NCI-H345 (cell line): Measurements from ENCODE around the gene FAM184B.
A peak's percentile ranks its signal among the peaks of the same experiment; 100 is the strongest.

Experiments
- DNase-seq: peaks from one replicate; lab custom pipeline; 2025; lab: John Stamatoyannopoulos, UW

Gene FAM184B

DNA sequence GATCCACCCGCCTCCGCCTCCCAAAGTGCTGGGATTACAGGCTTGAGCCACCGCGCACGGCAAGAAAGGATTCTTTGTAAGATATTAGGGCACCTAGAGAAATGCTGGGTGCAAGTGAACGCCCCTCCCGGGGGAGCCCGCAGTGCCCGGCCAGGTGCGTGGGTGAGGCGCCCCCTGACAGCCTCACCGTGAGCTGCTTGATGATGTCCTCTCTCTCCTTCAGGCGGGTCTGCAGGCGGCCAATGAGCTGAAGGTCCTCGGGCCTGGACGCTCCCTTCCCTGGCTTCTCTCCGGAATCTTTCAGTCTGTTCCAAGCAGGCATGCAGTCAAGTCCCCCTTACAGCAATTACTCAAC is 145.1 kb downstream of the FAM184B start:
- DNase-seq: no peak

DNA sequence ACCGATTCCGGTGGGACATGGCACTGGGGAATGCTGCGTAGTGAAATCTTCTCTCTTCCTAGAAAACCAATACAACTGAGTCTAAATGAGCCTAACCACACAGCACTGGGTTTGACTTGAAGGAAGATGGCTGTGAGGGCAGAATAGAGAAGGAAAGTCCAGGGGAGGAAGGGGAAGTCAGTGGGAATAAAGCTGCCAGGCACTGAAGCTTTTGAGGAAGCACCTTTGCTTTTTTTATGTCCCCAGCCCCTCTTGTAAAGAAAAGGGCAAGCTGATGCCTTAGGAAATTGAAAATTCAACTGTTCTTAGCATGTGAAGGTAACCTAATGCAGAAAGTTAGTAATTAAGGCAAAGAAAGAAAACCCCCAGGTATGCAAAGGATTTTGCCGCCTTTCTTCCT is 146.4 kb downstream of the FAM184B start:
- DNase-seq: no peak

DNA sequence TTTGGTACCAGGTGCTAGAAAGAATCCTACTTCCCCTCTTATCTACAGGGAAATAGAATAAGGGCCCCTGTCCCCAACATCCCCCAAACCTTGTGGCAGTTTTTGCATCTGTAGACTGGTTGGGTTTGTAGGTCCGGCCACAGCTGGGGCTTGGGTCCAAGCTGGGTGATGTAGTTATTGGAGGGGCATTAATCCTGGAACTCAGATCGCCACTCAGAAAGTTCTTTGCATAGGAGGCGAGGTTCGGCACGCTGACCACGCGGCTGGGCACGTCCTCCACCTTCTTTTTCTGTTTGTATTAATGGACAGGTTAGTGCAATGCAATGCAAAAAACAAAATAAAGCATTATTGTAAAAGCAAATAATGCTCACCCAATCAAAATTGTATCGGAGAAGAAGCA is 147.8 kb downstream of the FAM184B start:
- DNase-seq: no peak

DNA sequence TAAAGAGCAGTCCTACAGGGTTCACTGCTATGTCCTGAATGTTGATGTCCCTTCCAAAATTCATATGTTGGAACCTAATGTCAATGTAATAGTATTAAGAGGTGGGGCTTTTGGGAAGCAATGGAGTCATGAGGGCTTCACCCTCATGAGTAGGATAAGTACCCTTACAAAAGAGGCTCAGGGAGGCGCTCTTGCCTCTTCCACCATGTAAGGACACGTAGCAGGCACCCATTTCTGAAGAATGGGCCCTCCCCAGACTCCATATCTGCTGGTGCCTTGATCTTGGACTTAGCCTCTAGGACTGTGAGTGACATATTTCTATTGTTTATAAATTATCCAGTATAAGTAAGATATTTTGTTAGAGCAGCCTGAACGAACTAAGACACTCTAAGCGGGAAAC is 151.2 kb downstream of the FAM184B start:
- no peak for DNase-seq

- no peak for DNase-seq
These were observed 156.6 kb downstream of the FAM184B start for GRCh38 chr4:17624821-17625220.

- DNase-seq: no peak
These were observed 157.9 kb downstream of the FAM184B start for GRCh38 chr4:17623451-17624001.

DNA sequence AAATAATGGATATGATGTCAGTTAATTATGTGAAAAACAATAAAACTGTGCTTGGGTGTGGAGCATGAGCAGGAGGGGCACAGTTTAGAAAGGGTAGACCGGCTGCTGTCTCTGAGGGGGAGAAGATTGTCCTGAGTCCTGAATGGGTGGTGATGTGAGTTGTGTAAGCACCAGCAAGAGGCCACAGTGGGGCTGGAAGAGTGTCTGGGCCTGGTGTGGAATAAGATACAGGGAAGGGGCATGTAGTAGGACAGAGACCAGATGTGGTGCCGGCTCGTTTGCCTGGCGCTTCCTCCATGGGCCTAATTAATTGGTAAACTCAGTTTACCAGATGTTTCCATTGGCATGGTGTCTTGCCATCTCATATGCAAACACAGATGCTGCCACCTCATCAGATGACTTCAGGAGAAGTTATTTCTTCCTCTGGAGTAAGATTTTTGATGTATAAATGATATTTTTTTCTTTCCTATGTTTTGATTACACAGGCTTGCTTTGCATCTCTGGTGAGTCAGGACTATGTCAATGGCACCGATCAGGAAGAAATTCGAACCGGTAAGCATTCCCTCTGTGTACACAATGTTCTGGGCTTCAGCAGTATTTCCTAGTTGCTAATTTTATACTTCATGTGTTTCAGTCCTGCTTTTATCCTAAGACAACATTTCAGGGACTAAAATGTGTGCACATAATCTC is 161.9 kb downstream of the FAM184B start:
- DNase-seq: no peak

GRCh38 chr4:17618926-17619325 is 162.5 kb downstream of the FAM184B start:
- no peak for DNase-seq

DNA sequence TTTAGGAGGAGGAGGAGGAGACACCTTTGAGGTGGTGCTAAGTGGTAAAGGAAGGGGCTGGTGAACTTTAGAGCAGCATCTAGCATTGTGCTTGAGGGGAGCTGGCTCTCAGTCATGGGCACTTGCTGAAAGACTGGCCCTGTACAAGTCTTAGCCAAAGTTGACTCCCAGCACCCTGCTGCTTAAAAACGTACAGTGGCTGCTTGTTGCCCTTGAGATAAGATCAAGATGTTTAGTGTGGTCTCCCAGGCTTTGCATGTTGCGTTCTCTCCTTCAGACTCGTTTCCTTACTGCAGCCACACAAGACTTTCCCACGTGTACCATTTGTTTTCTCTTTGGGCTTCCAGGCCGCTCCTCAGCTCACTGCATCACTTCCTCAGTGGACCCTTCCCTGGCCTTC is 165.1 kb downstream of the FAM184B start:
- no peak for DNase-seq

DNA sequence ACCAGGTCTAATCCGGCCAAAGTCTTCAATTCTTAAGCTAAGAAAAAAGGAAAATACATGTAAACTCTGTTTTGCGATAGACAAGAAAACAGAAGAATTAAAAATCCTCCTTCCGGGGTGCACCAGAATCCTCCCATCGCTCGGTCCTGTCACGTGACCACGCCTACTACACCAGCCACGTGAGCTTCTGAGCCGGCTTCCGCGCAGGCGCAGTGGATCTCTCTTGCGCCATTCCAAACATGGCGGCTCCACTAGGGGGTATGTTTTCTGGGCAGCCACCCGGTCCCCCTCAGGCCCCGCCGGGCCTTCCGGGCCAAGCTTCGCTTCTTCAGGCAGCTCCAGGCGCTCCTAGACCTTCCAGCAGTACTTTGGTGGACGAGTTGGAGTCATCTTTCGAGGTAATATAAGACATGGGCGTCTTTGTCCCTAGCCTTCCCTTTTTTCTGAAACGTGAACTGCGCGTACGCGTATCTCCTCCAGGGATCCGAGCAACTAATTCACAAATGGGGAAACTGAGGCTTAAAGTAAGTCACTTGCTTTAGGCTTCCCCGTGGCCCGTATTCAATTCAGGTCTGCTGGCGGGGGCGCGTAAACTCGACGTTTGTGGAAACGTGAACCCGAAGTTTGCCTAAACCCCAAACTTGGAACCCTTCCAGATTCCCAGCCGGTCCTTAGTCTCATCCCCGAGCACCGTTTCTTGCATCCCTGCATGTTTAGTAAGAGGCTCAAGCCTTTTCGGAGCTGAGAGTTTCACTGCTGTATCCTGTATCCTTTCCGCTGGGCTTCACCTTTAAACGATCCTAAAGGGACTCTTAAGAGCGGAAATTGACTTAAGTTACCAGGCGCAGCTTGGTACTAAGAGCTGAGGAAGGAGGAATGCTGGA is 166.8 kb downstream of the FAM184B start, which contains the start of gene MED28:
Gene MED28 (plus strand): TSS at position 226 of the 884 bp plus-strand sequence. CDS start 14 bp downstream, at position 240.
- DNase-seq: peak; percentile 89

DNA sequence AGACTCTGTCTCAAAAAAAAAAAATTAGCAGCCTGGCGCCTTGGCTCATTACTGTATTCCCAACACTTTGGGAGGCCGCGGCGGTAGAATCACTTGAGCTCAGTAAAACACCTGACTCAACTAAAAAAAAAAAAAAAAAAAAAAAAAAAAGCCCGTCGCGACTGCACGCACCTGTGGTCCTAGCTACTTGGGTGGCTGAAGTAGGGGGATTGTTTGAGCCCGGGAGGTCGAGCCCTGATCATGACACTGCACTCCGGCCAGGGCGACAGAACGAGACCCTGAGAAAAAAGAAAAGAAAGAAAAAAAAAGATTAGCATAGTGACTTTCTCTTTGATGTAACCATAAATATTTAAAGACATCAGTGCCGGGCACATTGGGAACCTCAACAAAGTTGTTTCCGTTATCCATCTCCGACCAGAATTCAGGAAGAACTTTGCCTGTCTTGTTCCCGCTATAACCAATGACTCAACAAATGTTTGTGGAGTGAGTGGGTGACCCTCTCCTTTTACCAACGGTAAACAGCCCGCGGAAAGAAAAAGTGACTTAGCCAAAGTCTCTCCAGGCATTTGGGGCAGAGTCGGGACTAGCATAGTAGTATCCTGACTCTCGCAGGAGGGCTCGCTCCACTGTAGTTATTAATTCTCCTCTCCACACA is 167.5 kb downstream of the FAM184B start:
- DNase-seq: no peak

GRCh38 chr4:17605236-17605635 is 176.2 kb downstream of the FAM184B start:
- no peak for DNase-seq

GRCh38 chr4:17599826-17600225 is 181.6 kb downstream of the FAM184B start:
- no peak for DNase-seq

DNA sequence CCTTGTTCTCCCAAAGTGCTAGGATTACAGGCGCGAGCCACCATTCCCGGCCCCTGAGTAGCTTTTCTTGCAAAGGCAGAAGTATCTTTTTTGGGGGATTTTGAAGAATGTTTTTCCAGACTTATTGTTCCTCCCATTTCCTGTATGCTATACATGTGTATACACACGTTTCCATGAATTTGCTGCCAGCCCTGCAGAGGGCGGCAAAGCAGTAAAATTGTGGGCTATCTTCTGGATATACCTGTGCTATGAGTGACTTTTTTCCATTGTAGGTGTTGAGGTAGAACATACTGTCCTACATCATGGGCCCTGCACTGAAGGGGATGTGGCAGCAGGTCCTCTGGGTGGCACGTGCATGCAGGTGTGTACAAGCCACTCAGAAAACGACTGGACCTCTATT is 183.9 kb downstream of the FAM184B start:
- no peak for DNase-seq

GRCh38 chr4:17595471-17596005 is 185.9 kb downstream of the FAM184B start:
- no peak for DNase-seq

GRCh38 chr4:17589355-17589754 is 192.1 kb downstream of the FAM184B start:
- no peak for DNase-seq

- DNase-seq: no peak
These were observed 194.2 kb downstream of the FAM184B start for GRCh38 chr4:17587094-17587822.

GRCh38 chr4:17584521-17585213 is 196.8 kb downstream of the FAM184B start:
- no peak for DNase-seq

DNA sequence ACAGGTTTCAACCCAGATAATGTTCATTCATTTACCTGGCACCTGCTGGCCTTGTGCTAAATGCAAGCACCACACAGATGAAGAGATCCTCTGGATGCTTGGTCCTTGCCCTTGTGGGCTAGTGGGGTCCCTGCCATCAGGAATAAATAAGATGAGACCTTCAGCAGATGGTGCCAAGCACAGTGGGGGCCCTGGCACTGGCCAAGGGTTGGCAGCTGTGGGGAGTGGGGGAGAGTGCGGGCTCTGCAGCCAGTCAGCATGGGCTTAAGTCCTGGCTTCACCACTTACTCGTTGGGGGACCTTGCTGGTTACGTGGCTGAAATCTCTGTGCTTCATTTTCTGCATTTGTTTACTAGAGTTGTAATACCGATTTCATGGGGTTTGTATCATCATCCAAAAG is 197.5 kb downstream of the FAM184B start:
- no peak for DNase-seq

GRCh38 chr4:17583276-17583675 is 198.1 kb downstream of the FAM184B start:
- DNase-seq: no peak

DNA sequence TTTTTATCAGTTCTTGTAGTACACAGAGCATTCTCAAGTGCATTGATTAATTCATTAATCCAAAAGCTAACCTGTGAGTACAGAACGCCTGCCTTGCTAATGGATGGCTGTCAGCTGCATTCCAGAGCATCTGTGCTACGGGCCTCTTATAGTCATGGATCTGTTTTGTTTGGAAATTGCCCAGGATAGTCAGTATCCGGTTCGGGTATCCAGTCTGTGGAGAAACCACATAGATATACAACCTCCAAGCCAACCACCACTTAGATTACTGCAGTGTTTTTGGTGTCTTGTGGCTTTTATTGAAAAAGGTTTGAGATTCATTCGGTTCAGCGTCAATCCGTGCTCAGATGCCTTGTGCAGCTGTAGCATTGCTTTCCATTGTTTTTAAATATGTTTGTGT is 200.5 kb downstream of the FAM184B start:
- DNase-seq: no peak
